ENCODE results near the gene NDOR1. TPM values are rescaled to one million over a fixed set of nuclear protein-coding genes. Genes with fewer than 3 reads are reported as not detected.

NDOR1 gene
- total RNA-seq, 1 donor from 2014 or later = 20.5 TPM

DNA sequence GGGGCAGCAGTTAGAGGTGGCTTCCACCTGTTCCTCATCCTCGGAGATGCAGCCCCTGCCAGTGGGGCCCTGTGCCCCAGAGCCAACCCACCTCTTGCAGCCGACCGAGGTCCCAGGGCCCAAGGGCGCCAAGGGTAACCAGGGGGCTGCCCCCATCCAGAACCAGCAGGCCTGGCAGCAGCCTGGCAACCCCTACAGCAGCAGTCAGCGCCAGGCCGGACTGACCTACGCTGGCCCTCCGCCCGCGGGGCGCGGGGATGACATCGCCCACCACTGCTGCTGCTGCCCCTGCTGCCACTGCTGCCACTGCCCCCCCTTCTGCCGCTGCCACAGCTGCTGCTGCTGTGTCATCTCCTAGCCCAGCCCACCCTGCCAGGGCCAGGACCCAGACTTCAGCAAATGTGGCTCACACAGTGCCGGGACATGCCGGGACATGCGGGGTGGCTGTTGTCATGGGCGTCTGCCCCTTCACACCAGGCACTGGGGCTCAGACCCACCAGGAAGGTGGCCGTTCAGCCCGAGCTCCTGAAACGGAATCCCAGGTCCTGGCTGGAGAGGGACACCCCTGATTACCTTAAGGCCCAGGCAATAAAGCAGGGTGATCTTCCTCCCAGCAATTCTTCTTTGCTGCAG is 20.3 kb downstream of the NDOR1 start:
- H3K4me1 Mint-ChIP-seq (ENCODE audit: unreplicated experiment) = peaks cover 10% of the 10 kb centered on the region
- H3K27ac Mint-ChIP-seq (ENCODE audit: unreplicated experiment) = no peak overlapping the region
- no peaks in the 10 kb centered on the region for H3K9me3 Mint-ChIP-seq (ENCODE audit: unreplicated experiment)
- H3K4me3 Mint-ChIP-seq (ENCODE audit: unreplicated experiment) = no peak overlapping the region
- H3K36me3 Mint-ChIP-seq (ENCODE audit: unreplicated experiment) = no peaks in the 10 kb centered on the region
- no peak for DNase-seq (ENCODE audit: extremely low spot score, unreplicated experiment)
- no peaks in the 10 kb centered on the region for H3K27me3 Mint-ChIP-seq (ENCODE audit: unreplicated experiment)
- TF ChIP-seq CTCF (IDR thresholded peaks at IDR 0.05) = no peak

- Mint-ChIP-seq H3K9me3 (ENCODE audit: unreplicated experiment) (no peaks in the 10 kb centered on the region), H3K4me1 (ENCODE audit: unreplicated experiment) (peaks cover 10% of the 10 kb centered on the region), H3K27ac (ENCODE audit: unreplicated experiment) (no peak overlapping the region), H3K27me3 (ENCODE audit: unreplicated experiment) (no peaks in the 10 kb centered on the region), H3K36me3 (ENCODE audit: unreplicated experiment) (no peaks in the 10 kb centered on the region), H3K4me3 (ENCODE audit: unreplicated experiment) (no peak overlapping the region)
- TF ChIP-seq CTCF (IDR thresholded peaks at IDR 0.05) = no peak
- no peak for DNase-seq (ENCODE audit: extremely low spot score, unreplicated experiment)
Observed at GRCh38 chr9:137226338-137227053, 21.0 kb downstream of the NDOR1 start.

DNA sequence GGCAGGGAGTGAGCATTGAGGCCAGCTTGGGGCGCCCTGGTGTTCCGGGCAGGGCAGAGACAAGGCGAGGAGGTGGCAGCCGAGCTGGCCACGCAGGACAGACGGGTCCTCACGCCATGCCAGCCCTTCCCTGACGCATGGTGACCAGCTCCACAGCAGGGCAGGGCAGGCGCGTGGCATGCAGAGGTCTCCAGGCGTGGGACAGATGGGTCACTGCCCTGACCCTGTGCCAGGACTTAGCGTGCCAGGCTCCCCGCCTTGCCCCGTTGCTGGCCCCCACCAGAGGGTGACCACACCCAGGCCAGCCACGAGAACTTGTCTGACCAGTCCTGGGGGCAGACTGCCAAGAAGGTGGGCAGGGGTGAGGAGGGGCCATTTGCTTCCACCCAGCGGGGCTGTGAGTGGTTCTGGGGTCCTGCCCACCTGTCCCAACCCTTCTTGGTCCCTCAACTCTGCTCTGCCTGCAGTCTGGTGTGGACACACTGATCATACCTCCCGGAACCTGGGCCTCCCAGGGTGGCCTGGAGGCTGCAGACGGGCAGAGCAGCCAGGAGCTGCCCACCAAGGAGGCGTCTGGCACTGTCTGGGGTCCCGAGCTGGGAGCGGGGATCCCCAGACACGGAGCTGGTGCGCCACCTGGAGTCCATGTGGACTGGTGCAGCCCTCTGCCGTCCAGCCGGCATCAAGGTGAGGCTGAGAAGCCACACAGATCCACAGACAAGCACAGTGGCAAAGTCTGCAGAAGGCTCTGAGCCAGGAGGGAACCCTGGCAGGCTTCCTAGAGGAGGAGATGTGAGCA is 21.8 kb downstream of the NDOR1 start, which contains the start of gene RNF224:
TSS of gene RNF224 (plus strand) at position 449 of the 799 bp plus-strand sequence. CDS start 834 bp downstream, outside the sequence.
- peaks cover 10% of the 10 kb centered on the region for H3K4me1 Mint-ChIP-seq (ENCODE audit: unreplicated experiment)
- TF ChIP-seq CTCF (IDR thresholded peaks at IDR 0.05) = peak; percentile 89
- H3K36me3 Mint-ChIP-seq (ENCODE audit: unreplicated experiment) = no peaks in the 10 kb centered on the region
- H3K9me3 Mint-ChIP-seq (ENCODE audit: unreplicated experiment) = no peaks in the 10 kb centered on the region
- H3K27me3 Mint-ChIP-seq (ENCODE audit: unreplicated experiment) = no peaks in the 10 kb centered on the region
- DNase-seq (ENCODE audit: extremely low spot score, unreplicated experiment) = peak; percentile 91
- H3K27ac Mint-ChIP-seq (ENCODE audit: unreplicated experiment) = peak within 1 kb of the TSS; percentile 25
- H3K4me3 Mint-ChIP-seq (ENCODE audit: unreplicated experiment) = no peak within 1 kb of the TSS

DNA sequence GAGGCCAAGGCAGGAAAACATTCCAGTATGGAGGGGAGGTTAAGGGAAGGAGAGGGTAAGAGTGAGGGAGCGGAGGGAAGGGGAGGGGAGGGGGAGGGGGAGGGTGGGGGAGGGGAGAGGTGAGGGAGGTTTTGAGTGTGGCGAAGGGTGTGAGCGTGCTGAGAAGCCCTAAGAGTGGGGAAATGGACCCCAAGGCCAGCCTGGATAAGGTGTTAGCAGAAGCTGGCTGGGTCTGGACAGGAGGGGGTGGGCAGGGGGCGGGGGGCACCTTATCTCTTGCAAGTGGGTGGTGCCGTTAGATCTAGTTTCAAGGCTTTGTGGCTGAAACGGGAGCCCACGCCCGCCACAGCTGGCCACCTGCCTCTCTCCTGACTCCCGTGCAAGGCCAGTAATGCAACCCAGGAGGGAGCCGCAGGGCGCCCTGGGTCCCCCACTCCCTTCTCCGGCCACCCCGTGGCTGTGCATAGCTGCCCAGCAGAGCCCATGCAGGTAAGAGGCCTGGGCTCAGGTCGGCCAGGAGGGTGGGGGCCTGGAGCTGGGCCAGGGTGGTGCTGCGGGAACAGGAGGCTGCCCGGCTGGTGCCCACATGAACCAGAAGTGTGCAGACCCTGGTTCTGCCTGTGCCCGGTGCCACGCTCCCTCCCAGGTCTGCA is 22.5 kb downstream of the NDOR1 start:
- Mint-ChIP-seq H3K27me3 (ENCODE audit: unreplicated experiment) (no peaks in the 10 kb centered on the region), H3K27ac (ENCODE audit: unreplicated experiment) (peak overlapping the region; percentile 25), H3K36me3 (ENCODE audit: unreplicated experiment) (no peaks in the 10 kb centered on the region), H3K9me3 (ENCODE audit: unreplicated experiment) (no peaks in the 10 kb centered on the region), H3K4me3 (ENCODE audit: unreplicated experiment) (no peak overlapping the region), H3K4me1 (ENCODE audit: unreplicated experiment) (peaks cover 8% of the 10 kb centered on the region)
- no peak for DNase-seq (ENCODE audit: extremely low spot score, unreplicated experiment)
- TF ChIP-seq CTCF (IDR thresholded peaks at IDR 0.05) = no peak
